DMS 273 treated with DMSO at 0.1 percent for 48 hours (cell line): Measurements from ENCODE around the gene RNASE1.
"Not testable (repeated sequence)": the region's sequence is repeated elsewhere in the genome, so short reads cannot be mapped to it uniquely, and the experiment has no call there.

Experiments used
- DNase-seq: peaks from one replicate; lab custom pipeline; 2025; lab: John Stamatoyannopoulos, UW

The RNASE1 gene

DNA sequence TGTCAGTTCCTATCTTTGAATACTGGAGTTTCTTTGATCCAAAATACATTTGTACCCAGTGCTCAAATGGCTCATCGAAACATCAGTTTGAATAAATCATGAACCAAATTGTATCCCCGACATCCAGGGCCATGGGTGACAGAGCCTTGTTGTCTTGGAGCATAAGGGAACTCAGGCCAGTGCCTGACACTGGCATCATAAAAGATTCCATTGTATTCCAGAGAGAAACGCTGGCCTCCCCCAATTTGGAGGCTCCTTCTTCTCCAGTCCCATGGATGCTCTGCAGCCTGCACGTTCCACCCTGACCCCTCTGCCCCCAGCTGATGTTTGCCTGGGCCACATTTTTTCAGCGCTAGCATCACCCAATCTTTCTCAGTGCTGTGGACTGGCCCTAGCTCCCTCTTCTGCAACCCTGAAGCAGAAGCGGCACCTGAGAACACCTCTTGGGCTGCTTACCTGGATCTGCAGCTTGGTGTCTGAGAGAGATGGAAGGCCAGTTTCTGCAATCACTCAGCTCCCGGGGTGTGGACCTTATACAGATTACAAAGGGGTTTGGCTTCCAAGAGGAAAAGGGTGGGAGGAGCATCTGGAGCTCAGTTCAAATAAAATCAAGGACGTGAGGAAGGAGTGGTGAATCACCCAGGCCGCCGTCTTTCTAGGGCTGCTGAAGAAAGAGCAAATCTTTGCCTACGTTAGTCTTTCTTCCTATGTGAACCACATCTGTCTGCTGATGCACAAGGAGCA, at the start of gene RNASE1:
RNASE1 (minus strand) TSS at position 504 of the 744 bp plus-strand sequence. CDS start 776 bp downstream, outside the sequence.
- DNase-seq = no peak

DNA sequence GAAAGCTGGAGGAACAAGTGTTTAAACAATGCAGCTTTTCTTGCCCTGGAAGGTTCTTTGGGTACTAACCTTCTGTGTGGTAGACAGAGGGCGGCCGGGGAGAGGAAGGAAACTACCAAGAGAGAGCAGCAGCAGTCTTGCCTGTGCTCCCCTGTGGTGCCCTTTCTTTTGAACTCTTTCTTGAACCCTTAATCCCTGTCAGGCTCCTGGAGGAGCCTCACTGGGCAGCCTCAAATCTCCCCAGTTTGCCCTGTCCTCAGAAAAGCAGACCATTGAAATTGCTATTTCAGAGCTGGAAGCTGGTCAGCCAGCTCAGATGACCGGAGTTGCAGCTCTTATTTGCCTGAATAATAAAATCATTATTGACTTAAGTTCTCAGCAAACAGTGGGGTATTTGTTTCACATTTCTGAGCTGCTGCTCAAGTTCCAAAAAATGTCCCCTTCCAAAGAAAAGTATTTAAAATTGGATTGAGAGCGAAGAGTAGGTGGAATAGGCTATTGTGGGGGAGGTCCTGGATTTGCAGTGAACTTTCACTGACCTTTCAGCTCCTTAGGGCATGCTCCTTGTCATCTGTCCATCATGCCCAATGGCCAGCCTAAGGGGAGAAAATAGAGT, 46.4 kb upstream of the RNASE1 start:
- no peak for DNase-seq

- no peak for DNase-seq
Observed at GRCh38 chr14:20848316-20848954, 45.8 kb upstream of the RNASE1 start.

- no peak for DNase-seq
Observed at GRCh38 chr14:20846560-20846959, 43.9 kb upstream of the RNASE1 start.

GRCh38 chr14:20841096-20841495, 38.5 kb upstream of the RNASE1 start:
- no peak for DNase-seq

GRCh38 chr14:20837831-20838230, 35.2 kb upstream of the RNASE1 start:
- no peak for DNase-seq

GRCh38 chr14:20836668-20837338, 34.2 kb upstream of the RNASE1 start:
- no peak for DNase-seq

- no peak for DNase-seq
Observed at GRCh38 chr14:20834899-20835298, 32.3 kb upstream of the RNASE1 start.

GRCh38 chr14:20830831-20831230, 28.2 kb upstream of the RNASE1 start:
- no peak for DNase-seq

- not testable (repeated sequence) for DNase-seq
Observed at GRCh38 chr14:20828024-20828694, 25.5 kb upstream of the RNASE1 start.

- no peak for DNase-seq
Observed at GRCh38 chr14:20827326-20827725, 24.7 kb upstream of the RNASE1 start.

GRCh38 chr14:20826666-20827065, 24.0 kb upstream of the RNASE1 start:
- not testable (repeated sequence) for DNase-seq

GRCh38 chr14:20823859-20824258, 21.2 kb upstream of the RNASE1 start:
- no peak for DNase-seq

- DNase-seq = not testable (repeated sequence)
Observed at GRCh38 chr14:20821521-20822108, 19.0 kb upstream of the RNASE1 start.

GRCh38 chr14:20820063-20820904, 17.6 kb upstream of the RNASE1 start:
- DNase-seq = no peak

GRCh38 chr14:20818861-20819260, 16.2 kb upstream of the RNASE1 start:
- no peak for DNase-seq

GRCh38 chr14:20815946-20816345, 13.3 kb upstream of the RNASE1 start:
- not testable (repeated sequence) for DNase-seq

DNA sequence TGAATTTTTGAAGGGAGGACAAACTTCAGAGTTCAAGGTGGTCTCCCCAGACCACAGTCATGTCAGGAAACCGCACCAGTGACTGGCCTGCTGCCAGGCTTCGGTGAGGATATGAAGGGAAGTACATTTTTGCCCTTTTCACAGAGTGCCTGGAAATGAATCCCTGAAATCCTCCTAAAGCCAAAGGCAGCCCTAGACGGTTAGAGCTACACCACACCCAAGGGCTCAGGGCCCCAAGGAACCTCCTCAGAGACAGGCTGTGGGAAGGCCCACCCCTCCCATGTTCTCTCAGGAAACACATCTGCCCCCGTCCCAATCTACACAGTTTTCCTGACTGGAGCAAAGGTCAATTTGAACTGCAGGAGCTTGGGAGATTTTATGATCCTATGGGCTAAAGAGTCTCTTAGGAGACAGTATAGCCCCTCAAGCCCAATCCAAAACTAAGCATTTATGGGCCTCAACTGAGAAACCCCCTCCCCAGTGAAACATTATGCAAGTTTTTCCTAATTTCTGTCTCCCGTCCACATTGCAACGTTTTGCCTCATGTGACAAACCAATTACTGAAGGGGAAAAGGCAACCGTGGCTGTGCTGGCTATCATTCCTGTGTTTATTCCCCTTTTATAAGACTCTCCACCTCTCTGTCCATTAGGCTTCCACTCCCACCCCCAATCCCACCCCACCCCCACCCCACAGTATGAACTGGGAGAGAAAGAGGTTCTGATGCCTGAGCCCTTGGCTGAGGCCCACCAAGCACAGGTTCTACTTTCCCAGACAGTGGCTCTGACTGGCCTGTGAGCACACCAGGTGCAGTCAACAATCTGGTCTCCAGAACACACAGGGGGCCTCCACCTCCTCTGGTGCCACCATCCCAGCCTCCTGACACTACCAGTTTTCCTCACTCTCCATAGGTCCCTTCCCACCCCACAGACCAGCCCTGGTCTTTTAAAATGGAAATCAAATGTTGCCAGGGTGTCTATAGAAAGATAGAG, 9.6 kb upstream of the RNASE1 start:
- no peak for DNase-seq

DNA sequence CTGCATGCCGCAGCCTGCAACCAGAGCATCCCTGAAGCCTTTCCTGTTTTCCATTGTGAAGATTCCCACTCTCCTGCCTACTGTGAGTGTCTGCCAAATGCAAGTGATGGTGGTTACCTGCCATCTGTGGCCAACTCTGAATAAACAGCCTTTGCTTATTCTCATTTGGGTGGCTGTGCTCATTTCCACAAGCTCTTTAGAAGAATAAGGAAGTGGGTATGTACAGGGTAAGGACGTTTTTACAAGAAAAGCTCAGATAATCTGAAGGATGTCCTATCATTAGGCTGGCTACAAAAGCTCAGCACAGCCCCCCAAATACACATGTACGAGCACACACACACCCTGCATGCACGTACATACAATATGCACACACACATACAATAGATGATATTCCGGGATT, 7.3 kb upstream of the RNASE1 start:
- DNase-seq = no peak

- DNase-seq = no peak
Observed at GRCh38 chr14:20808162-20808483, 5.5 kb upstream of the RNASE1 start.
